H9 (cell line): ENCODE measurements around the gene ADAR. TPM values are rescaled to one million over a fixed set of nuclear protein-coding genes. Genes with fewer than 3 reads are reported as not detected.
A peak's percentile ranks its signal among the peaks of the same experiment; 100 is the strongest.

Source experiments
- DNase-seq: peaks from one replicate; pipeline ENCODE4 v3.0.0-alpha.2; 2017
- H2AFZ ChIP-seq: one replicate; pipeline ENCODE4 v1.6.1; 2013; ENCODE audit warnings: mild to moderate bottlenecking, low read length, control low read depth, moderate library complexity
- H2AK5ac ChIP-seq: 2 replicates; pipeline ENCODE4 v1.6.1; 2013; ENCODE audit warnings: low read length, control low read depth, mixed read lengths; ENCODE audit not compliant: insufficient read length
- H2BK120ac ChIP-seq: one replicate; pipeline ENCODE4 v1.6.1; 2013; ENCODE audit warnings: low read depth, mild to moderate bottlenecking, low read length, control low read depth, inconsistent platforms; ENCODE audit not compliant: poor library complexity, severe bottlenecking
- H2BK12ac ChIP-seq: 2 replicates; pipeline ENCODE4 v1.6.1; 2013; ENCODE audit warnings: low read length, control low read depth, mixed read lengths, low read depth; ENCODE audit not compliant: insufficient read length
- H2BK15ac ChIP-seq: 2 replicates; pipeline ENCODE4 v1.6.1; 2013; ENCODE audit warnings: low read depth, low read length, control low read depth
- H2BK20ac ChIP-seq: one replicate; pipeline ENCODE4 v1.6.1; 2013; ENCODE audit warnings: low read depth, mild to moderate bottlenecking, low read length, control low read depth, inconsistent platforms; ENCODE audit not compliant: poor library complexity, severe bottlenecking
- H2BK5ac ChIP-seq: 2 replicates; pipeline ENCODE4 v1.6.1; 2013; ENCODE audit warnings: low read length, control low read depth, mixed read lengths; ENCODE audit not compliant: insufficient read length
- H3K14ac ChIP-seq: 2 replicates; pipeline ENCODE4 v1.6.1; 2013; ENCODE audit warnings: low read length, control low read depth; ENCODE audit not compliant: insufficient read depth
- H3K18ac ChIP-seq: 2 replicates; pipeline ENCODE4 v1.6.1; 2013; ENCODE audit warnings: low read depth, mild to moderate bottlenecking, mixed read lengths, low read length, control low read depth; ENCODE audit not compliant: insufficient read length
- H3K23ac ChIP-seq: 2 replicates; pipeline ENCODE4 v1.6.1; 2013; ENCODE audit warnings: low read length, control low read depth, mixed read lengths, low read depth; ENCODE audit not compliant: insufficient read length
- H3K23me2 ChIP-seq: 2 replicates; pipeline ENCODE4 v1.6.1; 2013; ENCODE audit warnings: low read depth, mild to moderate bottlenecking, mixed read lengths, low read length, control low read depth; ENCODE audit not compliant: insufficient read length, poor library complexity, severe bottlenecking
- H3K27ac ChIP-seq: 2 replicates; pipeline ENCODE4 v1.5.1; 2013; ENCODE audit warnings: low read length, control low read depth, mixed read lengths, low read depth; ENCODE audit not compliant: insufficient read length
- H3K27me3 ChIP-seq: 2 replicates; pipeline ENCODE4 v1.6.1; 2013; ENCODE audit warnings: low read length, control low read depth, inconsistent platforms; ENCODE audit not compliant: insufficient read depth
- H3K4ac ChIP-seq: 2 replicates; pipeline ENCODE4 v1.6.1; 2013; ENCODE audit warnings: low read depth, mild to moderate bottlenecking, control low read depth, inconsistent platforms, low read length, moderate library complexity
- H3K4me1 ChIP-seq: 2 replicates; pipeline ENCODE4 v1.6.1; 2013; ENCODE audit warnings: low read length, control low read depth, inconsistent platforms; ENCODE audit not compliant: insufficient read depth
- H3K4me2 ChIP-seq: 2 replicates; pipeline ENCODE4 v1.6.1; 2013; ENCODE audit warnings: low read length, control low read depth, mixed read lengths; ENCODE audit not compliant: insufficient read length, insufficient read depth
- H3K56ac ChIP-seq: 2 replicates; pipeline ENCODE4 v1.6.1; 2013; ENCODE audit warnings: low read depth, mild to moderate bottlenecking, mixed read lengths, low read length, control low read depth; ENCODE audit not compliant: insufficient read length
- H3K79me1 ChIP-seq: 2 replicates; pipeline ENCODE4 v1.6.1; 2013; ENCODE audit warnings: low read depth, mild to moderate bottlenecking, moderate library complexity, low read length, control low read depth, inconsistent platforms; ENCODE audit not compliant: insufficient read depth, poor library complexity, severe bottlenecking
- H3K79me2 ChIP-seq: 2 replicates; pipeline ENCODE4 v1.6.1; 2013; ENCODE audit warnings: low read length, control low read depth, inconsistent platforms; ENCODE audit not compliant: insufficient read depth
- H3K9ac ChIP-seq: 2 replicates; pipeline ENCODE4 v1.6.1; 2013; ENCODE audit warnings: low read length, control low read depth, mixed read lengths; ENCODE audit not compliant: insufficient read length; ENCODE audit errors: extremely low read depth
- H3K9me3 ChIP-seq: one replicate; pipeline ENCODE4 v1.6.1; 2013; ENCODE audit warnings: low read depth, low read length, inconsistent platforms; ENCODE audit not compliant: control insufficient read depth
- H3T11ph ChIP-seq: one replicate; pipeline ENCODE4 v1.6.1; 2013; ENCODE audit warnings: mild to moderate bottlenecking, low read length, control low read depth, inconsistent platforms
- H4K20me1 ChIP-seq: one replicate; pipeline ENCODE4 v1.6.1; 2013; ENCODE audit not compliant: control insufficient read depth, insufficient read length, insufficient read depth
- H4K5ac ChIP-seq: 2 replicates; pipeline ENCODE4 v1.6.1; 2013; ENCODE audit warnings: low read depth, mild to moderate bottlenecking, mixed read lengths, low read length, control low read depth; ENCODE audit not compliant: insufficient read length
- H4K8ac ChIP-seq: replicated peaks from 2 replicates; pipeline ENCODE4 v1.6.1; 2013; ENCODE audit warnings: low read length, control low read depth, mixed read lengths, low read depth; ENCODE audit not compliant: insufficient read length
- H4K91ac ChIP-seq: 2 replicates; pipeline ENCODE4 v1.6.1; 2013; ENCODE audit warnings: low read depth, mild to moderate bottlenecking, moderate library complexity, mixed read lengths, low read length, control low read depth; ENCODE audit not compliant: insufficient read length
- H3K27ac Mint-ChIP-seq, 3 experiments: 2 replicates in 2 of 3; 3 replicates in 1 of 3; pipeline ENCODE4 v1.8.0; 2020 to 2021; ENCODE audit warnings: mixed read lengths in 3 of 3, mild to moderate bottlenecking in 1 of 3, moderate library complexity in 1 of 3
- H3K27me3 Mint-ChIP-seq: 2 replicates; pipeline ENCODE4 v1.8.0; 2021; ENCODE audit warnings: low read depth, mild to moderate bottlenecking, moderate library complexity, mixed read lengths
- H3K36me3 Mint-ChIP-seq, 3 experiments: 2 replicates in 2 of 3; 3 replicates in 1 of 3; pipeline ENCODE4 v1.8.0; 2020 to 2021; ENCODE audit warnings: low read depth in 3 of 3, mixed read lengths in 3 of 3; ENCODE audit not compliant: insufficient read depth in 1 of 3
- H3K4me1 Mint-ChIP-seq, 2 experiments: 2 replicates each; pipeline ENCODE4 v1.8.0; 2020; ENCODE audit warnings: mixed read lengths in 2 of 2
- H3K4me3 Mint-ChIP-seq, 2 experiments: 2 replicates in 1 of 2; 3 replicates in 1 of 2; pipeline ENCODE4 v1.8.0; 2020 to 2021; ENCODE audit warnings: mild to moderate bottlenecking in 2 of 2, mixed read lengths in 2 of 2, moderate library complexity in 1 of 2
- H3K9me3 Mint-ChIP-seq, 2 experiments: 2 replicates in 1 of 2; 3 replicates in 1 of 2; pipeline ENCODE4 v1.8.0; 2020; ENCODE audit warnings: mild to moderate bottlenecking in 2 of 2, mixed read lengths in 2 of 2, moderate library complexity in 1 of 2
- WGBS: extraction: QIAGEN DNeasy Blood & Tissue Kit; methylation state at CpG from one replicate; pipeline ENCODE4 v1.1.7; 2013; ENCODE audit warnings: missing lambda C conversion rate, low lambda C conversion rate, mixed read lengths; ENCODE audit not compliant: insufficient read length; ENCODE audit errors: extremely low coverage; 5-methylcytosine and 5-hydroxymethylcytosine counted together
- total RNA-seq: library from RNA; stranded (reverse); gene quantifications from 2 replicates; pipeline ENCODE4 v1.2.1, GENCODE V29; 2021
- TF ChIP-seq, protein P1 (sequence below): fragments of 200-600 bp; sonication (generic); conservative IDR thresholded peaks from 3 replicates; pipeline ENCODE4 v1.8.0; 2021; ENCODE audit warnings: antibody characterized with exemption, mild to moderate bottlenecking

The ADAR gene
- total RNA-seq, 1 experiment from 2014 or later, result 236 TPM

DNA sequence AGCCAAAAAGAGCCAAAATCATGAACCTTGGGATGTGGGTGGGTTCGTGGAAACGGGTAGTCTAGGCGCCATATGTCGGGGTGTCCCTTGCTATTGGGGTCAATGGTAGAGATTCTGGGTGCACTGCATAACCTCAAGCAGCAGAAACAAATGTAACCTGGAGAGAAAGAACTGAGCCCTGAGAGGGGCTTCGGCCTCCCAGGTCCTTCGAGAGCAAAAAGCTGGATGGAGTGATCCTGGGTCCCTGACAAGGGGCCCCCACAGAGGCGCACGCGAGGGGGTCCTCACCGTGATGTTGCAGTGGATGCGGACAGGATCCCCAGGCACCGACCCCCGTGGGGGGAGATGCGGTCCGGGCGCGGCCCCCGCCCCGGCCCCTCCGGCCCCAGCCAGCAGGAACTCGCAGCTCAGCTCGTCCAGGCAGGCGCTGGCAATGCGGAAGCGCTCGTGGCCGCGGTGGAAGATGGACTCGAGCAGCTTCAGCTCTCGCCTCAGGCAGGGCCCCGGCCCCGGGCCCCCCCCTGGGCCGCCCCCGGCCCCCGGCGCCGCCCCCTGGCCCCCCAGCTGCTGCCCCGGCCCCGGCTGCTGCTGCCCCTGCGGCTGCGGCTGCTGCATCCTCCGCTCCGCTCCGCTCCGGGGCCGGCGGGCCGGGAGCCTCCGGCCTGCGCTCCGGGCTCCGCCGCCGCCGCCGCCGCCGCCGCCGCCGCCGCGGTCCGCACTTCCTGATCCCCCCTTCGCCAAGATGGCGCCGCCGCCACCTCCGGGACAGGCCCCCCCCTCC, 49.9 kb downstream of the ADAR start, which contains the start of gene UBE2Q1:
TSS of gene UBE2Q1 (minus strand) at position 724 of the 781 bp plus-strand sequence. CDS start at position 615, 109 bp downstream.
- Histone ChIP-seq H2BK5ac (no peak within 1 kb of the TSS), H2AFZ (no peak within 1 kb of the TSS), H3K79me1 (peaks cover 5% of the 10 kb centered on the region), H3K4me2 (peak within 1 kb of the TSS; percentile 97), H2BK12ac (no peak within 1 kb of the TSS), H2BK120ac (no peak within 1 kb of the TSS), H3K9ac (peak within 1 kb of the TSS; percentile 85), H2BK15ac (no peak within 1 kb of the TSS), H3K18ac (peak within 1 kb of the TSS; percentile 43), H4K8ac (no peak within 1 kb of the TSS), H3T11ph (no peak within 1 kb of the TSS), H4K20me1 (no peaks in the 10 kb centered on the region), H3K23me2 (peaks cover 11% of the 10 kb centered on the region), H3K23ac (no peak within 1 kb of the TSS), H3K27ac (no peak within 1 kb of the TSS), H4K5ac (no peak within 1 kb of the TSS), H3K56ac (no peak within 1 kb of the TSS), H3K14ac (peak within 1 kb of the TSS; percentile 28; the same call in 1 of the 2 replicates), H3K79me2 (peaks cover 9% of the 10 kb centered on the region; the same call in 1 of the 2 replicates), H3K27me3 (no peaks in the 10 kb centered on the region), H2BK20ac (no peak within 1 kb of the TSS), H3K4me1 (no peaks in the 10 kb centered on the region; the same call in 1 of the 2 replicates), H3K4ac (no peak within 1 kb of the TSS), H3K9me3 (no peaks in the 10 kb centered on the region), H2AK5ac (no peak within 1 kb of the TSS), H4K91ac (no peak within 1 kb of the TSS)
- Mint-ChIP-seq H3K36me3 (peaks cover 22 to 38% (median 34%) of the 10 kb centered on the region in 3 experiments; a peak in 6 of 7 replicates), H3K9me3 (peaks cover 0 to 4% of the 10 kb centered on the region in 2 experiments; a peak in 1 of 5 replicates), H3K4me3 (peak within 1 kb of the TSS; percentile 88 to 97), H3K4me1 (peaks cover 24 to 26% of the 10 kb centered on the region in 2 experiments), H3K27me3 (no peaks in the 10 kb centered on the region), H3K27ac (peak within 1 kb of the TSS; percentile 90 to 95 (median 94))
- no peak for DNase-seq
- TF ChIP-seq, protein P1, sequence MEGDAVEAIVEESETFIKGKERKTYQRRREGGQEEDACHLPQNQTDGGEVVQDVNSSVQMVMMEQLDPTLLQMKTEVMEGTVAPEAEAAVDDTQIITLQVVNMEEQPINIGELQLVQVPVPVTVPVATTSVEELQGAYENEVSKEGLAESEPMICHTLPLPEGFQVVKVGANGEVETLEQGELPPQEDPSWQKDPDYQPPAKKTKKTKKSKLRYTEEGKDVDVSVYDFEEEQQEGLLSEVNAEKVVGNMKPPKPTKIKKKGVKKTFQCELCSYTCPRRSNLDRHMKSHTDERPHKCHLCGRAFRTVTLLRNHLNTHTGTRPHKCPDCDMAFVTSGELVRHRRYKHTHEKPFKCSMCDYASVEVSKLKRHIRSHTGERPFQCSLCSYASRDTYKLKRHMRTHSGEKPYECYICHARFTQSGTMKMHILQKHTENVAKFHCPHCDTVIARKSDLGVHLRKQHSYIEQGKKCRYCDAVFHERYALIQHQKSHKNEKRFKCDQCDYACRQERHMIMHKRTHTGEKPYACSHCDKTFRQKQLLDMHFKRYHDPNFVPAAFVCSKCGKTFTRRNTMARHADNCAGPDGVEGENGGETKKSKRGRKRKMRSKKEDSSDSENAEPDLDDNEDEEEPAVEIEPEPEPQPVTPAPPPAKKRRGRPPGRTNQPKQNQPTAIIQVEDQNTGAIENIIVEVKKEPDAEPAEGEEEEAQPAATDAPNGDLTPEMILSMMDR, result no peak
- no CpG with 5 or more reads among the region's 69 CpGs for WGBS
